Liver (tissue), 9 donors: ENCODE results near the gene RSPRY1. TPM values are rescaled to one million over a fixed set of nuclear protein-coding genes. Genes with fewer than 3 reads are reported as not detected.

Source experiments
- DNase-seq: peaks from one replicate; pipeline ENCODE4 v3.0.0-alpha.2; 2017; ENCODE audit warnings: low spot score
- H3K27ac ChIP-seq, 2 donors: one replicate each; pipeline ENCODE4 v1.7.0; 2013; ENCODE audit warnings: inconsistent platforms in 2 of 2, low read length in 2 of 2, control low read depth in 1 of 2, low read depth in 1 of 2, mild to moderate bottlenecking in 1 of 2
- H3K27me3 ChIP-seq, 4 donors: one replicate each; pipeline versions ENCODE4 v1.6.1 to v1.7.0; 2013; ENCODE audit warnings: low read length in 3 of 4, inconsistent platforms in 1 of 4, mild to moderate bottlenecking in 1 of 4, moderate library complexity in 1 of 4; ENCODE audit not compliant: control insufficient read depth in 4 of 4, insufficient read depth in 4 of 4
- H3K36me3 ChIP-seq, 4 donors: one replicate each; pipeline versions ENCODE4 v1.6.1 to v1.7.0; 2013; ENCODE audit warnings: low read length in 3 of 4, mild to moderate bottlenecking in 3 of 4, low read depth in 1 of 4, moderate library complexity in 1 of 4; ENCODE audit not compliant: control insufficient read depth in 4 of 4, insufficient read depth in 3 of 4
- H3K4me1 ChIP-seq, 4 donors: one replicate each; pipeline versions ENCODE4 v1.6.1 to v1.7.0; 2013; ENCODE audit warnings: low read length in 3 of 4, mild to moderate bottlenecking in 3 of 4, moderate library complexity in 1 of 4; ENCODE audit not compliant: control insufficient read depth in 4 of 4, insufficient read depth in 4 of 4
- H3K4me3 ChIP-seq, 3 donors: one replicate each; pipeline versions ENCODE4 v1.6.1 to v1.7.0; 2013; ENCODE audit warnings: low read length in 3 of 3, control low read depth in 1 of 3, low read depth in 1 of 3, mild to moderate bottlenecking in 1 of 3
- H3K9ac ChIP-seq, 2 donors: one replicate each; pipeline ENCODE4 v1.7.0; 2013; ENCODE audit warnings: low read length in 2 of 2, mild to moderate bottlenecking in 2 of 2, moderate library complexity in 2 of 2, control low read depth in 1 of 2, low read depth in 1 of 2
- H3K9me3 ChIP-seq, 4 donors: one replicate each; pipeline versions ENCODE4 v1.6.1 to v1.7.0; 2013; ENCODE audit warnings: low read length in 3 of 4; ENCODE audit not compliant: control insufficient read depth in 4 of 4
- ATF3 ChIP-seq: IDR thresholded peaks from 2 replicates; pipeline ENCODE4 v1.6.1; 2016; ENCODE audit warnings: antibody characterized with exemption
- CTCF ChIP-seq: fragments of 150-350 bp; IDR thresholded peaks from 2 replicates; pipeline ENCODE4 v1.5.1; 2017; ENCODE audit warnings: improper control_type of control experiment, low read depth, low read length; ENCODE audit not compliant: missing input control
- EGR1 ChIP-seq, 2 donors: IDR thresholded peaks; 2 replicates each; pipeline ENCODE4 v1.6.1; 2016 to 2018; ENCODE audit warnings: antibody characterized with exemption in 2 of 2, low read depth in 2 of 2
- FOXA1 ChIP-seq: IDR thresholded peaks from 2 replicates; pipeline ENCODE4 v1.6.1; 2016; ENCODE audit warnings: antibody characterized with exemption
- FOXA2 ChIP-seq: IDR thresholded peaks from 2 replicates; pipeline ENCODE4 v1.6.1; 2016; ENCODE audit warnings: antibody characterized with exemption
- GABPA ChIP-seq, 2 donors: IDR thresholded peaks in 1 of 2; conservative IDR thresholded peaks in 1 of 2; 2 replicates each; pipeline ENCODE4 v1.6.1; 2016; ENCODE audit warnings: antibody characterized with exemption in 2 of 2, mild to moderate bottlenecking in 1 of 2, moderate library complexity in 1 of 2
- HNF4G ChIP-seq: IDR thresholded peaks from 2 replicates; pipeline ENCODE4 v1.6.1; 2016; ENCODE audit warnings: antibody characterized with exemption
- JUND ChIP-seq, 2 donors: IDR thresholded peaks; 2 replicates each; pipeline ENCODE4 v1.6.1; 2016; ENCODE audit warnings: antibody characterized with exemption in 2 of 2
- MAX ChIP-seq: IDR thresholded peaks from 2 replicates; pipeline ENCODE4 v1.6.1; 2016; ENCODE audit warnings: antibody characterized with exemption
- RAD21 ChIP-seq, 2 donors: IDR thresholded peaks; 2 replicates each; pipeline ENCODE4 v1.6.1; 2016; ENCODE audit warnings: antibody characterized with exemption in 2 of 2, mild to moderate bottlenecking in 2 of 2
- REST ChIP-seq: IDR thresholded peaks from 2 replicates; pipeline ENCODE4 v1.6.1; 2016; ENCODE audit warnings: antibody characterized with exemption, mild to moderate bottlenecking
- RXRA ChIP-seq, 2 donors: IDR thresholded peaks; 2 replicates each; pipeline ENCODE4 v1.6.1; 2017 to 2018; ENCODE audit warnings: antibody characterized with exemption in 2 of 2, mild to moderate bottlenecking in 1 of 2
- TAF1 ChIP-seq: conservative IDR thresholded peaks from 2 replicates; pipeline ENCODE4 v1.6.1; 2016; ENCODE audit warnings: antibody characterized with exemption, mild to moderate bottlenecking
- YY1 ChIP-seq: IDR thresholded peaks from 2 replicates; pipeline ENCODE4 v1.6.1; 2016; ENCODE audit warnings: antibody characterized with exemption, mild to moderate bottlenecking
- WGBS: extraction: QIAGEN DNeasy Blood & Tissue Kit; methylation state at CpG from one replicate; pipeline ENCODE4 v1.1.7; 2013; 5-methylcytosine and 5-hydroxymethylcytosine counted together
- polyA plus RNA-seq, 2 donors: library from polyadenylated mRNA; stranded (reverse) in 1 of 2; unstranded in 1 of 2; fragments of 200-250 nt in 1 of 2; fragments of >200 nt in 1 of 2; fragmentation: Nextera tagmentation in 1 of 2; extraction: Ambion mirVana in 1 of 2; gene quantifications; one replicate each; pipeline versions ENCODE4 v1.2.1 to v1.2.3, GENCODE V29; 2013 to 2015
- total RNA-seq, 2 donors: library from RNA; depleted of rRNA; stranded (reverse); fragments of >200 nt; gene quantifications; one replicate each; pipeline ENCODE4 v1.2.3, GENCODE V29; 2014
- donor health status: healthy.
- donor health status: healthy.
- donor health status: healthy.
- donor health status: healthy.
- donor health status: healthy.

RSPRY1 gene
- total and polyA plus RNA-seq, 4 donors: 10.9 to 27.6 (median 20.2) TPM

- 5% methylated on average over 28 of the region's 28 CpGs for WGBS
- no peaks in the 10 kb centered on the region for H3K27me3 ChIP-seq
- TF ChIP-seq JUND (IDR thresholded peaks at IDR 0.05) (peak in 1 of 2 donors; percentile 10), GABPA (IDR thresholded peaks at IDR 0.05 in 1 of 2, conservative IDR thresholded peaks at IDR 0.05 in 1 of 2) (no peak), FOXA1 (no peak), EGR1 (IDR thresholded peaks at IDR 0.05; ENCODE audit: low read depth in 2 of 2) (no peak), ATF3 (no peak)
- H3K27ac ChIP-seq: peak overlapping the region; percentile 83
- peaks cover 2 to 12% (median 8%) of the 10 kb centered on the region in 4 donors for H3K36me3 ChIP-seq
- no peaks in the 10 kb centered on the region for H3K9me3 ChIP-seq
- H3K9ac ChIP-seq: peak overlapping the region; percentile 29 to 72
- H3K4me1 ChIP-seq: peaks cover 0 to 28% (median 14%) of the 10 kb centered on the region in 4 donors
- peak overlapping the region; percentile 46 to 92 (median 52) for H3K4me3 ChIP-seq
- DNase-seq: no peak
Observed at GRCh38 chr16:57245472-57246113, 59.5 kb downstream of the RSPRY1 start.

- TF ChIP-seq CTCF: no peak
- no peak for TF ChIP-seq MAX
- no peak for TF ChIP-seq REST
- TF ChIP-seq YY1: no peak
- no peak for TF ChIP-seq FOXA2
- TF ChIP-seq RXRA (IDR thresholded peaks at IDR 0.05): no peak
- TF ChIP-seq GABPA (IDR thresholded peaks at IDR 0.05 in 1 of 2, conservative IDR thresholded peaks at IDR 0.05 in 1 of 2): no peak
- TF ChIP-seq HNF4G: no peak
- TF ChIP-seq JUND (IDR thresholded peaks at IDR 0.05): no peak
- no peak for TF ChIP-seq RAD21 (IDR thresholded peaks at IDR 0.05)
- TF ChIP-seq TAF1: no peak
- Histone ChIP-seq H3K27me3 (no peaks in the 10 kb centered on the region), H3K36me3 (peaks cover 4 to 21% (median 11%) of the 10 kb centered on the region in 4 donors), H3K9ac (no peak overlapping the region), H3K4me1 (peaks cover 4 to 32% (median 26%) of the 10 kb centered on the region in 4 donors), H3K4me3 (no peak overlapping the region), H3K27ac (peak overlapping the region; percentile 72 to 94), H3K9me3 (no peaks in the 10 kb centered on the region)
- 95% methylated on average over 2 of the region's 2 CpGs for WGBS
- no peak for DNase-seq
Observed at GRCh38 chr16:57251352-57251751, 65.2 kb downstream of the RSPRY1 start.
